GM21381 (cell line): ENCODE data around the gene COX6A2.
"Not testable (repeated sequence)": the region's sequence is repeated elsewhere in the genome, so short reads cannot be mapped to it uniquely, and the experiment has no call there.

Experiments used
- ATAC-seq: cut with Tn5 transposase; IDR thresholded peaks from one replicate; pipeline ENCODE4 v1.9.1; 2021; ENCODE audit warnings: mild to moderate bottlenecking, moderate library complexity; ENCODE audit not compliant: unreplicated experiment

The COX6A2 gene

DNA sequence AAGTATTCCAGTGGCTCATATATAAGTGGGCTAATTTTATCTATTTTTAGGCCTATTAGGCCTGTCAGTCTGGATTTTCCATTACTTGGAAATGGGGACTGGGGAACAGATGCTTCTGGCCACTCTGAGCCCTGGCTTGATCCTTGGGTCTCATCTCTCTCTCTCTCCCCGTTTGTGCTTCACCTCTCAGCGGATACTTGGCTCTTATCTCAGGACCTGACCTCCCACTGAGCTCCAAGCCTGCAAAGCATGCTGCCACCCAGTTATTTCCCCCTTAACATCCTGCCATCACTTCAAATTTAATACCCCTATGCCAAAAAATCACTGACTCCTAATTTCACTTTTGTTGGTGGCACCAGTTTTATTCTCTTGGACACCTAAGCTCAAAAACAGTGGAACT is 10.3 kb upstream of the COX6A2 start:
- ATAC-seq, result no peak

DNA sequence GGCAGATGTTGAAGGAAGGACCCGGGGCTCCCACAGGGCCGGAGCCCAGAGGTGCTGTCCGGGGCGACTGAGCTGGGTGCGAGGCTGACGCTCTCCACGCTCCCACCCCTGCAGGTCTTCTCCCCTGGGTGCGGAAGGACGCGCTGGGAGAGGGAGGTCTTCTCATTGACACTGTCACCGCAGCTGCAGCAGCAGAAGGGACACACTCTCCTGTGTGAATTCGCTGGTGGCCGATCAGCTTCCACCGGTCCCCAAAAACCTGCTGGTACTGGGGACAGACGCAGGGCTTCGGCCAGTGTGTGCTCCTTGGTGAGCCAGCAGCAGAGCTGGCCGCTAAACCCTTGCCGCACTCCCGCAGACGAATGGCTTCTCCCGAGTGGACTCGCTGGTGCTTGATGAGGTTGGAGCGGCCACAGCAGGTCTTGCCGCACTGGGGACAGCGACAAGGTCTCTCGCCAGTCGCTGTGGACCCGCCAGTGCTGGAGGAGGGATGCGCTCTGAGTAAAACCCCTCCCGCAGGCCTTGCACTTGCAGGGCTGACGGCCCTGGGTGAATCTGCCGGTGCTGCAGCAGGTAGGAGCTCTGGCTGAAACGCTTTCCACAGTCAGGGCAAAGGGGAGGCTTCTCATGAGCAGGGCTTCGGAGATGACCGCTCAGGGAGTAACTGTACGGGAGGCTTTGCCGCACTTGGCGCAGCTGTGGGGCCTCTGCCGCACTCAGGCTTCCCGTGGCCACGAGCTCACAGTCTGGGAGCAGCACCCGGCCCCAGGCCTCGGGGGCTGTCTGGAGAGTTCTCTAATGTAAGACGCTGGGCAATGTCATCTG is 8.3 kb upstream of the COX6A2 start:
- no peak for ATAC-seq

- ATAC-seq, result no peak
These were observed 7.4 kb upstream of the COX6A2 start for GRCh38 chr16:31435341-31436220.

- no peak for ATAC-seq
These were observed 2.4 kb upstream of the COX6A2 start for GRCh38 chr16:31430380-31431052.

- ATAC-seq, result no peak
These were observed 1.6 kb upstream of the COX6A2 start for GRCh38 chr16:31429796-31430195.

DNA sequence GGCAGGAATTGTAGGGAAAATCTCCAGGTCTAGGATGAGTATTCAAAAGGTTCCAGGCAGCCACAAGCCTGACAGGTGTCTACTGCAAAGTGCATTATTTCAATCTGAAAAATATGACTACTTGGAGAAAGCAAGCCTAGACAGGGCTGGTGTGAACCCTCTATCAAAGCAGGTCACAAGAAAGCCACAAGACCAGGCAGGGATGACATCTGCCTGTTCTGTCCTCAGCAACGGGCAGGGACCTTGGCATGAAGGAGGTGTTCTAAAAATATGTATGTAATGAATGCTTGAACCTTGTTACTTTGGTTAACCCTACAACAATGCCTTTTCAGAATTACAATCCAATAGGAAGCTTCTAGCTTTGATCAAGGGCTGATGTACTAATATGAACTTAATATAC is 1.2 kb upstream of the COX6A2 start:
- ATAC-seq, result no peak

DNA sequence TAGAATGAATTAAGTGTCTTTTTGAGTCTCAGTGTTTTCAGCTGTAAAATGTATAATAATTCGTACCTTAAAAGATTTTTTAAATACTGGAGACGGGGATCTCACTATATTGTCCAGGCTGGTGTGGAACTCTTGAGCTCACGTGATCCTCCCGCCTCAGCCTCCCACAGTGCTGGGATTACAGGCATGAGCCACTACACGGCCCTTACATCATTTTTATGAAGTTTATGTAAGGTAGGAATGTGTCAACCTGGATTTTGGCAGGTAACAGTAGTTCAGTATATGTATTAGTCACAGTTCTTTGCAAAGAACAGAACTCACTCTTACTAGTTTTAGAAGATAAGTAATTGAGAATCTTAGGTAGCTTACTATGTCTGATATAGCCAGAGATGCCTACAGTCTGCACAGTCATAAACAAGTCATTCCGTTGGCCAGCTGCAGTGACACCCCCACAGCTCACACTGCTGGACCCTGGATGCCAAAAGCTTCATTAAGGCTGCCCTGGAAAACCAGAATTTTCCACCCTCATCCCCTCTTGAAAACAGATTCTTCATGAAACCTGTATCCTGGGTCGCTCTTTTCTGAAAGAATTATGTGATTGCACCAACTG is 583 bp upstream of the COX6A2 start:
- ATAC-seq, result no peak

DNA sequence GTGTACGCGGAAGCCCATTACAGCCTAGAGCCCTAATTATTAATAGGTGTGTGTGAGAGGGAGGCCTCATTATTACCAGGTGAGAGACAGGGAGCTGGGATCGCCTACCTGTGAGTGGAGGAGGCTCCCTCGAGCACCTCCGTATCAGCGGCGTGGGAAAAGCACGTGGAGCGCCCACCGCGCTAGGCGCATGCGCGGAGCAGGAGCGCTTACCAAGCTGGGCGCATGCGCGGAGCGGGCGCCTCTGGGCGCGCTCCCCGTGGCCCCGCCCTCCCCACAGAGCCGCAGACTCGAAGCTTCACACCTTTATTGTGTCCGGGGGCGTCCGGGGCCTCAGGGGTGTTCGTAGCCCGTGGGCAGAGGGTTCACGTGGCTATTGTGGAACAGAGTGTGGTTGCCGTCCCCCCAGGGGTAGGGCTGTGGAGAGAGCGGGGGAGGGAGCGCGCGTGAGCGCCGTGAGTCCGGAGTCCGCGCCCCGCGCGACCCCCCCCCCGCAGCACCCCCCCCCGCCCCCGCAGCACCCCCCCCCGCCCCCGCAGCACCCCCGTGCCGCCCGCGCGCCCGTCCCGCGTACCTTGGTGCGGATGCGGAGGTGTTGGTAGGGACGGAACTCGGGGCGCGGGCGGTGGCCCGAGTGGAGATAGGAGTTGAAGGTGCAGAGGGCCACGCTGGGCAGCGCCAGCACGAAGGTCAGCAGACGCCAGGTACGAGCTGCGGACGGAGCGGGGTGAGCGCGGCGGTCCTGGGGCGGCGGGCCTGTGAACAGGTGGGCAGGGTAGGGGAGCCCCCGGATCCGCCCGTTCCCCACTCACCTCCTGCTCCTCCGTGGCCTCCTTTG is 500 bp downstream of the COX6A2 start:
- ATAC-seq, result no peak

DNA sequence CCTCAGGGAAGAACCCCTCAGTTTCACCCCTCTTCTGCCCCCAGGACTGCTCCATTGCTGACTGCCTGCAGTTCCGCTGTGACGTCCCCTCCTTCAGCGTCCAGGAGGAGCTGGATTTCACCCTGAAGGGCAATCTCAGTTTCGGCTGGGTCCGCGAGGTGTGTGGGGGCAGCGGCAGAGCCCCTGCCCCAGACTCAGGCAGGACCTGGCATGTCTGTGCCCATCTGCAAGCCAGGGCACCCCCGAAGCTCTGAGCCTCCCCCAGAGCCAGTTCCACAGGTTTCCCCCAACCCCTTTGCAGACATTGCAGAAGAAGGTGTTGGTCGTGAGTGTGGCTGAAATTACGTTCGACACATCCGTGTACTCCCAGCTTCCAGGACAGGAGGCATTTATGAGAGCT is 4.4 kb downstream of the COX6A2 start:
- no peak for ATAC-seq

GRCh38 chr16:31423241-31423640 is 4.9 kb downstream of the COX6A2 start:
- ATAC-seq, result no peak

- ATAC-seq, result no peak
These were observed 6.6 kb downstream of the COX6A2 start for GRCh38 chr16:31421587-31421986.

GRCh38 chr16:31420037-31420436 is 8.1 kb downstream of the COX6A2 start:
- no peak for ATAC-seq

DNA sequence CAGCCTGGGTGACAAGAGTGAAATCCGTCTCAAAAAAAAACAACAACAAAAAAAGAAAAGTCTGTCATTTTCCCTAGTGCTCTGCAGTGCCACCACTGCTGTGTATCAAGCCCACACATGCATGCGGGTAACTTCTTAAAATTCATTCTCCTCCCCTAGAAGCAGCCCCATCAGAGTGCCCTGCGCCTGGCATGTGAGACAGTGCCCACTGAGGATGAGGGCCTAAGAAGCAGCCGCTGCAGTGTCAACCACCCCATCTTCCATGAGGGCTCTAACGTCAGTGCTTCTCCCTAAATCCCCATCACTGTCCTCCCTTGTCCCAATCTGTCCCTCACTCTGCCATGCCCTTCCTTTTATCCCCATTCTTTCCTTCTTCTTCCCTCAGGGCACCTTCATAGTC is 10.2 kb downstream of the COX6A2 start:
- ATAC-seq, result no peak

- not testable (repeated sequence) for ATAC-seq
These were observed 11.1 kb downstream of the COX6A2 start for GRCh38 chr16:31417036-31417435.

- ATAC-seq, result no peak
These were observed 11.8 kb downstream of the COX6A2 start for GRCh38 chr16:31416371-31416770.

DNA sequence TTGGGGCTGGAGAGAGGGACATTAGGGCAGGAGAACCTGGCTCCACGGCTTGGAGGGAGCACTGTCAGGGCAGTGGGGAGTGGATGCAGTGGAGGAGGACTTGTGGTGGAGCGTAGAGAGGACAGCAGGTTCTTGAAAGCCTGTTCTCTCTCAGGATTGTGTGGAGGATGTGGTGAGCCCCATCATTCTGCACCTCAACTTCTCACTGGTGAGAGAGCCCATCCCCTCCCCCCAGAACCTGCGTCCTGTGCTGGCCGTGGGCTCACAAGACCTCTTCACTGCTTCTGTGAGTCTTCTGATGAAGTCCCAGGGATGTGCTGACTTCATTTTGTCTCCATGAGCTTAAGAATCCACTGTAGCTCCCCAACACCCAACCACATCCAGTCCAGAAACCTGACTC is 13.5 kb downstream of the COX6A2 start:
- no peak for ATAC-seq

- no peak for ATAC-seq
These were observed 14.2 kb downstream of the COX6A2 start for GRCh38 chr16:31413943-31414342.

DNA sequence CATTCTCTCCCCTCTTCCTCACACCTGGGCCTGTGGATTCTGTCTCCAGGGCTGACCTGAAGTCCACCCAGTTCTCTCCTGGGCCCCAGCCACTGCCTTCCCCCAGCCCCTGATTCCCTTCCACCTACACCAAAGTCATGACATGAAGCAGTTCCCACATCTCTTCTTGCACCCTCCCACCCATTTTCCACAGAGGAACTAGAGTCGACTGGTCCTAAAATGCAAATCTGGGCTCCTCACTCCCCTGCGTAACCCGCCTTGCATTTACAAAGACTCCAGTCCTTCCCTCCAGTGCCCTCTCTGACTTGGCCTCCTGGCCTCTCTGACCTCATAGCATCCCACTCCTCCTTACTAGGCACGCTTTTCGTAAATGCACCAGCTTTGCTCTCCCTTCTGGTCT is 14.8 kb downstream of the COX6A2 start:
- no peak for ATAC-seq

DNA sequence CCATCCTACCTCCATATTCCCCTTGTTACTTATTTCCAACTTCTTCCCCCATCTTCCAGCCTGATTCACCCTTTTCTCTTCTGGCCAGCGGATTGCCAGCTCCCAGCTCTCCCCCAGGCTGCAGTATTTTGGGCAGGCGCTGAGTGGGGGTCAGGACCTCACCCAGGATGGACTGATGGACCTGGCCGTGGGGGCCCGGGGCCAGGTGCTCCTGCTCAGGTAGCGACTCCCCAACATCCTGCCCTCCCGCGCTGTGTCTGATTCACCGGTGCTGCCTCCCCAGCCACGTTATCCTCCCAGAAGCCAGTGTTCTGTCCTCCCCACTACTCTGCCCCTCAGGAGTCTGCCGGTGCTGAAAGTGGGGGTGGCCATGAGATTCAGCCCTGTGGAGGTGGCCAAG is 15.4 kb downstream of the COX6A2 start:
- no peak for ATAC-seq
